Fibroblast of the aortic adventitia (primary cell): ENCODE measurements around the gene RASGRP4. TPM values are rescaled to one million over a fixed set of nuclear protein-coding genes. Genes with fewer than 3 reads are reported as not detected.
"Not testable (repeated sequence)": the region's sequence is repeated elsewhere in the genome, so short reads cannot be mapped to it uniquely, and the experiment has no call there.

Experiments
- DNase-seq: peaks from one replicate; pipeline ENCODE4 v3.0.0-alpha.2; 2010; ENCODE audit warnings: low read depth
- H3K4me3 ChIP-seq: 2 replicates; pipeline ENCODE4 v1.5.1; 2011; ENCODE audit warnings: low read depth, mild to moderate bottlenecking, control low read depth, low read length, moderate library complexity
- total RNA-seq: library from RNA; depleted of rRNA; stranded (reverse); fragments of >200 nt; gene quantifications from 2 replicates; pipeline ENCODE4 v1.2.3, GENCODE V29; 2012; ENCODE audit warnings: low replicate concordance
- TF ChIP-seq, protein P1 (sequence below): IDR thresholded peaks from 2 replicates; pipeline ENCODE4 v1.5.1; 2011; ENCODE audit warnings: mild to moderate bottlenecking, low read length, control low read depth, inconsistent platforms; ENCODE audit not compliant: insufficient read depth

Gene RASGRP4
- total RNA-seq, 1 donor, result not detected

DNA sequence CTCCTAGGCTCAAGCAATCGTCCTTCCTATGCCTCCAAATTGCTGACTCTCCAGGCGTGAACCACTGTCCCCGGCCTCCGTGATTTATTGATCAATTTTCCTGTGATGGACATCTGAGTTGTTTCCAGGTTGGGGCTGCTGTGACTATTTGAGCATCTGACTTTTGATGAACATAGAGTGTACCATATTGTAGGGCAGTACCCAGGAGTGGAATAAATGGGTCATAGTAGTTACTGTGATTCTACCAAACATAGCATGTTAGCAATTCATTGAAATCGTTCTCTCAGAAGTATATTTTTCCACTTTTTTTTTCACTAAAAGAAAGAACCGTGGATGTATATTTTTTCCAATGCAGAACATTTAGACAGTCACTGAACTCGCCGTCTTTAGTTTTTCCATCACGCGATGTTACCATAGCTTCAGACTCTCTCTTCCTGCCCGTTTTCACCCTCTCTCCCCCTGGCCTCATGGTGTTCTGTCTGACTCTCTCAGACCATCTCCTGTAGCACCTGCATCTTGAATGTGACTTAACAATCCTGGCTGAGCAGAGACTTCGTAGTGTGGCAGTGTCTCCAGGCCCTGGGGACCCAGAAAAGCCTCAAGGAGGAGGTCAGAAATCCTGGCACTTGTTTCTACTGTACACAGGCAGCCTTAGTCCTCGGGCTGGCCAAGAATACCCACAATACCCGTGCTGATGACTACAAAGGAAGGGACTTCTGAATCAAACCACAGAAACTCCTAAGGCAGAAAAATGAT is 3.2 kb upstream of the RASGRP4 start:
- DNase-seq, result no peak
- H3K4me3 ChIP-seq, result no peak overlapping the region
- TF ChIP-seq, protein P1, sequence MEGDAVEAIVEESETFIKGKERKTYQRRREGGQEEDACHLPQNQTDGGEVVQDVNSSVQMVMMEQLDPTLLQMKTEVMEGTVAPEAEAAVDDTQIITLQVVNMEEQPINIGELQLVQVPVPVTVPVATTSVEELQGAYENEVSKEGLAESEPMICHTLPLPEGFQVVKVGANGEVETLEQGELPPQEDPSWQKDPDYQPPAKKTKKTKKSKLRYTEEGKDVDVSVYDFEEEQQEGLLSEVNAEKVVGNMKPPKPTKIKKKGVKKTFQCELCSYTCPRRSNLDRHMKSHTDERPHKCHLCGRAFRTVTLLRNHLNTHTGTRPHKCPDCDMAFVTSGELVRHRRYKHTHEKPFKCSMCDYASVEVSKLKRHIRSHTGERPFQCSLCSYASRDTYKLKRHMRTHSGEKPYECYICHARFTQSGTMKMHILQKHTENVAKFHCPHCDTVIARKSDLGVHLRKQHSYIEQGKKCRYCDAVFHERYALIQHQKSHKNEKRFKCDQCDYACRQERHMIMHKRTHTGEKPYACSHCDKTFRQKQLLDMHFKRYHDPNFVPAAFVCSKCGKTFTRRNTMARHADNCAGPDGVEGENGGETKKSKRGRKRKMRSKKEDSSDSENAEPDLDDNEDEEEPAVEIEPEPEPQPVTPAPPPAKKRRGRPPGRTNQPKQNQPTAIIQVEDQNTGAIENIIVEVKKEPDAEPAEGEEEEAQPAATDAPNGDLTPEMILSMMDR, result no peak

DNA sequence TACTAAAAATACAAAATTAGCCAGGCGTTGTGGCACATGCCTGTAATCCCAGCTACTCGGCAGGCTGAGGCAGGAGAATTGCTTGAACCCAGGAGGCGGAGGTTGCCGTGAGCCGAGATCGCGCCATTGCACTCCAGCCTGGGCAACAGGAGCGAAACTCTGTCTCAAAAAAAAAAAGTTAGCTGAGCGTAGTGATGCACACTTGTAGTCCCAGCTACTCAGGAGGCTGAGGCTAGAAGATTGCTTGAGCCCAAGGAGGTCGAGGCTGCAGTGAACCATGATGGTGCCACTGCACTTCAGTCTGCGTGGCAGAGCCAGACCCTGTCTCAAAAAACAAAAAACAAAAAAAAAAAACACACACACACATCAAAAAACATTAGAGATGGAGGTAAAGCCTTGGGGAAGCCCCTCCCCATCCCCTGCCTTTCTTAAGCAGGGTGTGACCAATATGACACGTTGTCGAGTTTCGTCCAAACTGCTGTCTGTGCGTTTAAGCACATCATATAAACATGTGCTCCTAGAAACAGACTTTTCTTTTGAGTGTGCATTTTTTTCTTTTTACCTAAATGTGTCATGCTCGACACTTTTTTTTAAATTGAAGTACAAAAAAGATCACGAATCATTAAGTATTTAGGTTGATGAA is 1.1 kb upstream of the RASGRP4 start:
- not testable (repeated sequence) for DNase-seq

DNA sequence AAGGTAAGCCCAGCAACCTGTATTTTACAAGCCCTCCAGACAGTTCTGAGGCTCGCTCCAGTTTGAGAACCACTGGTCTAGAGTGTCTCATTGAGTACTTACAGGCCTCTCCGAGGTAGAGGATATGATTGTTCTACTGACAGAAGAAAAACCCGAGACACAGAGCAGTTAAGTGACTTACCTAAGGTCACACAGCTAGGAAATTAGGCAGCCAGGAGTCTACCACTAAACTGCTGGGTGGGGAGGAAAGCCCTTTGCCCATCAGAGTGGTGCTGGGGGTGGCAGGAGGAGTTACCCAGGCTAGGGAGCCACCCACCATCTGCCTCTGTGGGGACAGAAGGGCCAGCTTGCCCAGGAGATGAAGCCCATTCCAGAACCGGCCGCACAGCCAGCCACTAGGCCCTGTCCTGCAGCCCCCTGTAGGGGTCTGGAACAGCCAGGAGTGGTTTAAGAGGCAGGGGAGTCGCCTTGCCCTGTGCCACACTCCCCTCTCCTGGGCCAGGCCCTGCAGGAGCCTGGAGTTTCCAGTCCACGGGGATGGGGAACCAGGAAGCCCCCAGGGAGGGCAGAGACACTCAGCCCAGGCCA is 703 bp downstream of the RASGRP4 start:
- DNase-seq, result no peak
- no peak overlapping the region for H3K4me3 ChIP-seq
- TF ChIP-seq, protein P1, result no peak

More for the DNA sequence above, 1.1 kb upstream of the RASGRP4 start:
- H3K4me3 ChIP-seq, result not testable (repeated sequence)

DNA sequence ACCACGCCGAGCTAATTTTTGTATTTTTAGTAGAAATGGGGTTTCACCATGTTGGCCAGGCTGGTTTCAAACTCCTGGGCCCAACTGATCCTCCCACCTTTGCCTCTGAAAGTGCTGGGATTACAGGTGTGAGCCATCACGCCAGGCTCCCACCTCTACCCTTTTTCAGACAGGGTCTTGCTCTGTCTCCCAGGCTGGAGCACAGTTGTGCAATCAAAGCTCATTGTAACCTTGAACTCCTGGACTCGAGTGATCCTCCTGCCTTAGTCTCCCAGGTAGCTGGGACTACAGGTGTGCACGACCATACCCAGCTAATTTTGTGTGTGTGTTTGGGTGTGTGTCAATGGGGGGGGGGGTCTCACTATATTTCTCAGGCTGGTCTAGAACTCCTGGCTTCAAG is 1.7 kb downstream of the RASGRP4 start:
- no peak overlapping the region for H3K4me3 ChIP-seq
- TF ChIP-seq, protein P1, result no peak

DNA sequence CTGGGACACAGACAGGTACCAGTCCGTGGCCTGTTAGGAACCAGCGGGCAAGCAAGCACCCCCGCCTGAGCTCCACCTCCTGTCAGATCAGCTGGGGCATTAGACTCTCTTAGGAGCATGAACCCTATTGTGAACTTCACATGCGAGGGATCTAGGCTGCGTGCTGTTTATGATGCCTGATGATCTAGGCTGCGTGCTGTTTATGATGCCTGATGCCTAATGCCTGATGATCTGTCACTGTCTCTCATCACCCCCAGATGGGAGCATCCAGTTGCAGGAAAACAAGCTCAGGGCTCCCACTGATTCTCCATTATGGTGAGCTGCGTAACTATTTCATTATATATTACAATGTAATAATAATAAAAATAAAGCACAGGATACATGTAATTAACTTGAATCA is 3.6 kb downstream of the RASGRP4 start:
- TF ChIP-seq, protein P1, result no peak

More for the DNA sequence above, 1.7 kb downstream of the RASGRP4 start:
- DNase-seq, result no peak

DNA sequence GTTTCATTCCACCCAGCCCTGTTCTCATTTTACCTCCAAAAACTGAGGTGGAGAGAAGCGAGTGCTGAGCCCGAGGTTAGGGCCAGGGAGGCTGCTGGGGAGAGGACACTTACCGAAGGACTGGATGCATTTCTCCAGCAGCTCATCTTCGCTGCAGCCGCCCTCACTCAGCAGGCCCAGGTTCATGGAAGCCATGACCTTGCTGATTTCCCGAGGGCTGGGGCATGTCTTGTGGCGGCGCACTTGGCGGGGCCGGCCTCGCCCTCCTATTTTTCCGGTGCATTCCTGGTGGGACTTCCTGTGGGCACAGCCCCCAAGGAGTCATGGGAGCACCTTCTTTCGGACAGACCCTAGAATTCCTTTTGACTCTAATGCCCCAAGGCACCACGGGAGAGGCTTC is 4.2 kb downstream of the RASGRP4 start:
- TF ChIP-seq, protein P1, result no peak
- DNase-seq, result no peak
- no peak overlapping the region for H3K4me3 ChIP-seq

More for the DNA sequence above, 3.6 kb downstream of the RASGRP4 start:
- no peak for DNase-seq
- H3K4me3 ChIP-seq, result no peak overlapping the region

DNA sequence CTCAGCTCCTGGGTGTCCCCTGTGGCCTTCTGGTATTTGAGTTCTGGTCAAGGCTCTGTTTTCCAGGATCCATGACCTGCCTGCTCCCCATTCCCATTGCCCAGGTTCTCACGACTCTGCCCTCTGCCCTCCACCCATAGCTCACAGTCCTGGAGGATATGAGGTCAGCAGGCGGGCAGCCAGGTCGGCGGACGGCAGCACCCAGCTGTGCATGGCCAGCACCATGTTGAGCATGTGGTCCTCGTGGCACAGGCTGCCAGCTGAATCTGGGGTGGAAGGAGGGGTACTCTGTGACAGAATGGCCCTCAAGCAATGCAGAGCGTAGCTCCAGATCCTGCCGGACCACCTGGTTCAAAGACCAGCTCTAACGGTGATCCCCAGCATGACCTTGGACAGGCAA is 5.1 kb downstream of the RASGRP4 start:
- no peak for DNase-seq
- TF ChIP-seq, protein P1, result no peak
- H3K4me3 ChIP-seq, result no peak overlapping the region
